Stimulated activated memory B cell treated with anti-CD40 and anti-IgM and Interleukin-4, amounts not matched to agents 10 μg/mL and 1 μg/mL and 100 μg/mL, for 72 hours (primary cell): ENCODE data around the gene IER3.

ENCODE experiments used
- ATAC-seq: fragments of 150-1000 bp; cut with Tn5 transposase; 2 replicates; pipeline ENCODE4 v1.10.0; 2021
- H3K27ac Mint-ChIP-seq: one replicate; pipeline ENCODE4 v1.8.0; 2022; ENCODE audit warnings: mild to moderate bottlenecking, mixed read lengths
- H3K27me3 Mint-ChIP-seq: one replicate; pipeline ENCODE4 v1.8.0; 2022; ENCODE audit warnings: mixed read lengths
- H3K36me3 Mint-ChIP-seq: one replicate; pipeline ENCODE4 v1.8.0; 2022; ENCODE audit warnings: mixed read lengths
- H3K4me1 Mint-ChIP-seq: one replicate; pipeline ENCODE4 v1.8.0; 2022; ENCODE audit warnings: mixed read lengths
- H3K4me3 Mint-ChIP-seq: one replicate; pipeline ENCODE4 v1.8.0; 2022; ENCODE audit warnings: mild to moderate bottlenecking, moderate library complexity, mixed read lengths
- H3K9me3 Mint-ChIP-seq: one replicate; pipeline ENCODE4 v1.8.0; 2022; ENCODE audit warnings: mixed read lengths

Gene IER3

DNA sequence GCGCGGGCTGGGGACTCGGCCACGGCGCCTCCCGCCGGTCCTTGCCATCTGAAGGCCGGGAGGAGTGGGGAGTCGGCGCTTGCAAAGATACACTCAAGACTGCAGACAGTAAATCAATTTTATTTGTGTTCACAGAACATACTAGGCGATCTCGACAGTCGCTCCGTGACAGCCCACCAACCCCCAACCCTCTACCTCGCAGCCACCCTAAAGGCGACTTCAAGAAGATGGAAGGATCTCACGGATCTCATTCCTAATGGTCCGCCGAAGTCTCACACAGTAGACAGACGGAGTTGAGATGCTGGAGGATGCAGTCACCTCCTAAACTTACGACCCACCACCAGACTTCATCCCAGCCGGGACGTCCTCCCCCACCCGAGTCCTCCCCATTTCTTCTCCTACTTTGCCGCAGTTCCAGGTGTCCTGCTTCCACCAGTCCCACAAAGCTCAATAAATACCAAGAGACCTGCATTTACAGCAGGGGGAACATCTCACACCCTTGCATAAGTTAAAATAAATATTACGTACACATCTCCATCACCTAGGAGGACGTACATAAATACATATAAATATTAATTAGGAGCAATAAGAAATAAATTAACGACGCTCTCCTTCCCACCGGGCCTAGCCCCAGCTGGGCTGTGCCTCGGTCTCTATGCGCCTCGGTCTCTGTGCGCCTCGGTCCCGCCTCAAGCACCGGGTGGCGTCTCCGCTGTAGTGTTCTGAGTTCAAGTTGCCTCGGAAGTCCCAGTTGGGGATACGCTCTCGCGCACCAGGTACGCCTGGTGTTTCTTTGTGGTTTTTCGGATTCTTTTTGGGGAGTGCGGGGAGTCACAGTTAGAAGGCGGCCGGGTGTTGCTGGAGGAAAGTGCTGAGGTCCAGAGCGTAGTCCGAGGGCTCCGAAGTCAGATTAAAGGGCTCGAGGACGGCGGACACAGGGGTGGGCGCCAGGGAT lies 971 bp downstream of the IER3 start:
- peak; percentile 42 for ATAC-seq
- Mint-ChIP-seq H3K9me3 (no peaks in the 10 kb centered on the region), H3K4me3 (peak overlapping the region; percentile 90), H3K36me3 (peaks cover 27% of the 10 kb centered on the region), H3K4me1 (peaks cover 33% of the 10 kb centered on the region), H3K27me3 (no peaks in the 10 kb centered on the region), H3K27ac (peak overlapping the region; percentile 83)

DNA sequence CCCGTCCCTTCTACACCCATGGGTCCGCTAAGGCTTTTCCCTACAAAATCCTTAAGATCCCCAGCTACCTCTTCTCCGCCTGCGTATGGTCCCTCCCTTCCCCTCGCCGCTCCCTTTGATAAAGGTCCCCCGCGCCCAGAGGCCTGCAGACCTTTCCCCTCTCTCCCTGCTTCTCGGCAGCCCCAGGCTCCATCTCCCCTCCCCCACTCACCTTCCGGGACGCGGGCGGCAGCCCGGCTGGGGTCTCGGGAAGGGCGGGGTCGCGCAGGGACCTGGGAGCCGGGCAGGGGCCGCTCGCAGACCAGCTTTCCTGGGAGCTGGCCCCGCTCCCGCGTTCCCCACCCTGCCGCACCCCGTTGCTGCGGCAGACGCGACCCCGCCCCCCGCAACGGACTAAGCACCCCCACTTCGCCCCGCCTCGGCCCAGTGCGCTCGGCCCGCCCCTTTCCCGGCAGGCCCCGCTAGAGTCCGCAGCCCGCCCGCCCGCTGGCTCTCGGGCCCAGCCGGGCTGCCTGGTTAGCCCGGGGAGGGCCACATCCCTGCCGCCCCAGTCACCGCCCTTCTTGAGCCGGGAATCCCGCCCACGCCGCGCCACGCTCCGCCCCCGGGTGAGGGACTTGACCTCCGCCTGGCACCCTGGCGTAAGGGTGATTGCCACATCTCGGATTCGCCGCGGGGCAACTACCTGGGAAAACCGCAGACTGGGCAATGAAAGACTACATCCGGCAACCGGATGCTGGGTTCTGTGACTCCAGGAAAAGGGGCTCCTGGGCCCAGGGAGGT lies 1.8 kb downstream of the IER3 start, which contains the start of gene FLOT1:
Gene FLOT1 (minus strand): TSS at position 372 of the 783 bp plus-strand sequence. CDS start 498 bp downstream, outside the sequence.
- no peaks in the 10 kb centered on the region for H3K9me3 Mint-ChIP-seq
- H3K4me1 Mint-ChIP-seq = peaks cover 38% of the 10 kb centered on the region
- H3K36me3 Mint-ChIP-seq = peaks cover 30% of the 10 kb centered on the region
- H3K27me3 Mint-ChIP-seq = no peaks in the 10 kb centered on the region
- peak; percentile 94 for ATAC-seq
- peak within 1 kb of the TSS; percentile 90 for H3K4me3 Mint-ChIP-seq
- peak within 1 kb of the TSS; percentile 83 for H3K27ac Mint-ChIP-seq

DNA sequence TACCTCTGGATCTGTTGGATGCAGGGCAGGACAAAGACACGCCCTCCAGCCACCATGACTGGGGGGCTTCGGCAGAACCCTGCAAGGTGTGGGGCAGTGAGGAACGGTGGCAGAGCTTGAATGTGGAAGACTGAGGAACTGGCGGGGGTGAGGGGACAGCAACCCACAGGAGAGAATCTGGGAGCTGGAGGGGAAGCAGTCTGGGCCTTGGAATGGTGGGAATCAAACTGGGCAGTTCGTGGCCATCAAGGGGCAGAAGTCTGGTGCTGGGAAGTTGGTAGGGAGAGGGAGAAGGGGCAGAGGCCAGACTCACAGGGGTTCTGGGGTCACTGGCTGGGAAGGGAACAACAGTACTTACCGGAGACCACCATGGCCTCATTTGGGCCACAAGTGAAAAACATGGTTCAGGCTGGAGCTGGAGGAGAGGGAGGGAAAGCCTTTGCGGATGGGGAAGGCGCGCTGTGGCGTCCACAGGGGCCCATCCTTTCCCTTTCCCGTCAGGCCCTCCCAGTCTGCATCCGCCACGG lies 2.5 kb downstream of the IER3 start:
- Mint-ChIP-seq H3K9me3 (no peaks in the 10 kb centered on the region), H3K4me1 (peaks cover 45% of the 10 kb centered on the region), H3K36me3 (peaks cover 36% of the 10 kb centered on the region), H3K4me3 (peak overlapping the region; percentile 90), H3K27me3 (no peaks in the 10 kb centered on the region), H3K27ac (peak overlapping the region; percentile 83)
- no peak for ATAC-seq

DNA sequence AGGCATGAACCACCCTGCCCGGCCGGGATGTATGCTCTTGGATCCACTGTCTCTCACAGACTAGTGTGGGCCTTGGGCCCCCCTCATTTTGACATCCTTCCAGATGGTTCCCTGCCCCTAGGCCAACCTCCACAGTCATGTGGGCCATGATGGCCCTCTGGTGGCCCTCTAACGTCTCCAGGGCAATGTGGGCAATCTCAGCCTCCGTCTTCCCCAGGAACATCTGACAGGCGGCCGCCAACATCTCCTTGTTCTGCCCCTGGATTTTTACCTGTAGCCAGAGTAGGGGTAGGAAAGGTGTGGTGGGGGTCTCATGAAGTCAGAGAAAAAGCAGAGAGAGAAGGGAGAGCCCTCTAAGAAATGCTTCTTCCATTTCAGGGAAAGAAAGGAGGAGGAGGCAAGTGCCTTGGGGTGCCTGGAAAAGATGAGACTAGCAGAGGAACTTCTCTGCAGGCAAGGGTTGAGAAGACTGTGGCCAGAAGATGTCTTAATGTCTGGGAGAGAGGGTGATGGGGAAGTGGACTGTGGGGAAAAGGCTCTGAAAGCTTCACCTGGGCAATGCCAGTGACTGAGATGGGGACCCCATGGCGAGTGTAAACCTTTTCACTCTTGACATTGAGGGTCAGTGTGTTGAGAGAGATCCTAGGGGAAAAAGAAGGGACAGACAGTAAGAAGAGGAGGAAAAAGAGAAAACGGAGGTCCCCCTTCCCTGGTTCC lies 3.1 kb downstream of the IER3 start:
- peak overlapping the region; percentile 90 for H3K4me3 Mint-ChIP-seq
- H3K9me3 Mint-ChIP-seq = no peaks in the 10 kb centered on the region
- no peak for ATAC-seq
- no peaks in the 10 kb centered on the region for H3K27me3 Mint-ChIP-seq
- H3K27ac Mint-ChIP-seq = peak overlapping the region; percentile 83
- H3K36me3 Mint-ChIP-seq = peaks cover 41% of the 10 kb centered on the region
- peaks cover 51% of the 10 kb centered on the region for H3K4me1 Mint-ChIP-seq

DNA sequence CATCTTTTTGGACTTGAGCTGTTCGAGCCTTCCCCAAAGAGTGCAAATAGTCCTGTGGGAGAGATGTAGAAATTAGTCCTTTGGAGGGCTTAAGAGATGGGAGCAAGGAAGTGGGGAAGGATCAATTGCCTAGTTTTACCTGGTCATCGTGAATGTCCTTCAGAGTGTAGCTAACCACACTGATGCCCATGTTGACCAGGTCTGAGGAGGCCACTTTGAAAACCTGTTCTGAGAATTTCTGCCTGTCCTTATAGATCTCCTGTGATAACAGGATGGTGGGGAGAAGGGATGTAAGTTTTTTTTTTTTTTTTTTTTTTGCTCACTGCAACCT lies 3.8 kb downstream of the IER3 start:
- Mint-ChIP-seq H3K9me3 (no peaks in the 10 kb centered on the region), H3K4me3 (no peak overlapping the region), H3K27ac (peak overlapping the region; percentile 40), H3K36me3 (peaks cover 46% of the 10 kb centered on the region), H3K4me1 (peaks cover 58% of the 10 kb centered on the region), H3K27me3 (no peaks in the 10 kb centered on the region)
- no peak for ATAC-seq

DNA sequence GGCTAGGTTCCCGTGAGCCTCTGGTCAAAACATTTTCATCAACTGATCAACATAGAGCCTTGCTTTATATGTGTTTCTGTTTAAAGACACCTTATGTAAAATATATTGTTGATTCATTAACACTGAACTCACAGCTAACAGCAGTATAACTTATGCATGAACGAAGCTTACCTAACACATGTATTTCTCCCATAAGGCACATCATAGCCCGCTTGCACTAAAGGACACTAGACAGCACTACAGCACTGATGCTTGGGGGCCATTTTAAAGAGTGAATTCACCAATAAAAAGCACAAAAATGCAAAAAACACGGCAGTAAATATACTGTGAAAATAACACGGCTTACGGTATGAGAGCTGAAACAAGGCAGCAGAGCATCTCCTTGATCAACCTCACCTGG lies 5.8 kb downstream of the IER3 start:
- no peak overlapping the region for H3K27ac Mint-ChIP-seq
- no peak overlapping the region for H3K4me3 Mint-ChIP-seq
- H3K4me1 Mint-ChIP-seq = peaks cover 55% of the 10 kb centered on the region
- no peaks in the 10 kb centered on the region for H3K9me3 Mint-ChIP-seq
- peaks cover 46% of the 10 kb centered on the region for H3K36me3 Mint-ChIP-seq
- ATAC-seq = no peak
- no peaks in the 10 kb centered on the region for H3K27me3 Mint-ChIP-seq

DNA sequence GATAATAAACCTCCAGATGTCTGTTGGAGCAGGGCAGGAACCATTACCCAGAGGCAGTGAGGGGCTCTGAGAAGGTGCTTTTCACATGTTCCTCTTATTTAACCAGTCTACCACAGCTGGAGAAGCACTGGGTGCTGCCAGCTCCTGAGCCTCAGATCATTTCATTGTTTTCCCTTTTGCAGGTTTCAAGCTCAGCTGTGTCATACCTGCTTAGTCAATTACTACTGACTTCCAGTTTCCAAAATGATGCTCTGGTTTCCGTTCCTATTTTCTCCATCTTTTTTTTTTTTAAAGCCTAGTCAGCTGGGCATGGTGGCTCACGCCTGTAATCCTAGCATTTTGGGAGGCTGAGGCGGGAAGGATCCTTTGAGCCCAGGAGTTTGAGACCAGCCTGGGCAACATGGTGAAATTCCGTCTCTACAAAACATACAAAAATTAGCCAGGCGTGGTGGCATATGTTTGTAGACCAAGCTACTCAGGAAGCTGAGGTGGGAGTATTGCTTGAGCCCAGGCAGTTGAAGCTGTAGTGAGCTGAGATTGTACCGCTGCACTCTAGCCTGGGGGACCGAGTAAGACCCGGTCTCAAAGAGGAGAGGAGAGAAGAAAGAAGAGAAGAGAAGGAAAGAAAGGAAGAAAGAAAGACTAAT lies 8.6 kb downstream of the IER3 start:
- no peaks in the 10 kb centered on the region for H3K9me3 Mint-ChIP-seq
- ATAC-seq = peak; percentile 83
- H3K36me3 Mint-ChIP-seq = peaks cover 39% of the 10 kb centered on the region
- peak overlapping the region; percentile 33 for H3K4me3 Mint-ChIP-seq
- peak overlapping the region; percentile 82 for H3K27ac Mint-ChIP-seq
- H3K4me1 Mint-ChIP-seq = peaks cover 39% of the 10 kb centered on the region
- no peaks in the 10 kb centered on the region for H3K27me3 Mint-ChIP-seq

DNA sequence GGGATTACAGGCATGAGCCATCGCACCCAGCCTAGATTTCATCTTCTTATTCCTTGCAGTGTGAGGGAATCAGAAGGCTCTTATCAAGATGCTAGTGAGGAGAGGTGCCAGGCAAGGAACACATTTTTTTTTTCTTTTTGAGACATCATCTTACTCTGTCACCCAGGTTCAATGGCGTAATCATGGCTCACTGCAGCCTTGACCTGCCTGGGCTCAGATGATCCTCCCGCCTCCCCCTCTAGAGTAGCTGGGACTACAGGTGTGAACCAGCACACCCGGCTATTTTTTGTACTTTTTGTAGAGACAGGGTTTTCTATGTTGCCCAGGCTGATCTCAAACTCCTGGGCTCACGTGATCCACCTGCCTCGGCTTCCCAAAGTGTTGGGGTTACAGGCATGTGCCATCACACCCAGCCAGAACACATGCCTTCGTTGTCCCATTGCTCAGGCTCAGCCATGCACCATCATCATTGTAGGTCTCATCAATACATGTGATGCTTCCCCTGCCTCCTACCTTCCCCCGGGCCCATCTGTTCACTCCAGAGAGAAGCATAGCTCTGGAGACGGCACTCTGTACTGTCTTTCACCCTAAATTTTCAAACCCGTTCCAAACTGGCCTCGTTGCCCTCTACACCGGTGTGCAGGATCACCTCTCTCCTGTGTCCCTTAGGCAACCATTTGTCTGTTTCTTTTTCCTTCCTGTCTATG lies 12.0 kb downstream of the IER3 start:
- Mint-ChIP-seq H3K9me3 (no peaks in the 10 kb centered on the region), H3K4me1 (peaks cover 40% of the 10 kb centered on the region), H3K27me3 (no peaks in the 10 kb centered on the region), H3K4me3 (no peak overlapping the region), H3K27ac (no peak overlapping the region), H3K36me3 (peaks cover 43% of the 10 kb centered on the region)
- ATAC-seq = no peak

DNA sequence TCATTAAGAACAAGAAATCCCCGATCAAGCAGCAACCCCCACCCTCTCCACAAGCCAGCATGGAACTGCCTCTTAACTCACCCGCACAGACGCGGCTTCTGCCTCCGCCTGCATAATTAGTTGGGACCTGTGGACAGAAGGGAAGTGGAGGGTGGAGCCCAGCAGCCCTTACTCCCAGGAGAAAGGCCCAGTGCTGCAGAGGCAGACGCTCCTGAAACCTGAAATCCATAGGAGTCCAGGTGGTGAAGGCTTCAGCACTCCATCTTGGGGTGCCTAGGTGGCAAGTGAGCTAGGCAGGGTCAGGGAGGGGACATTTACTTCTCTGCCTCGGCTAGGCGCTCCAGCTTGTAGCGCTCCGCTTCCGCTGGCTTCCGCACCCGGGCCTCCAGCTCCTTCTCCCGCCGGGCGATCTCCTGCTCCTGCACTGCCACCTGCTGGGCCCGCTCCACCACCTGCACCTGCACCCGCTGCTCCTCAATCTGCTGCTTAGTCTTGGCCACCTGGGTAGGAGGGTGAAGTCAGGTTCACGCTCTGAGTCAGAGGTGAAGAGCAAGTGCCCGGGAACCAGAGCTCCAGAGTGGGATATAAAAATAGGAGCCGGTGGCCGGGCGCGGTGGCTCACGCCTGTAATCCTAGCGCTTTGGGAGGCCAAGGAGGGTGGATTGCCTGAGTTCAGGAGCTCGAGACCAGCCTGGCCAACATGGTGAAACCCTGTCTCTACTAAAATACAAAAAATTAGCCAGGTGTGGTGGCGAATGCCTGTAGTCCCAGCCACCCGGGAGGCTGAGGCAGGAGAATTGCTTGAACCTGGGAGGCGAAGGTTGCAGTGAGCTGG lies 13.5 kb downstream of the IER3 start:
- Mint-ChIP-seq H3K9me3 (no peaks in the 10 kb centered on the region), H3K27ac (peak overlapping the region; percentile 53), H3K27me3 (no peaks in the 10 kb centered on the region), H3K4me3 (peak overlapping the region; percentile 1), H3K36me3 (peaks cover 35% of the 10 kb centered on the region), H3K4me1 (peaks cover 25% of the 10 kb centered on the region)
- peak; percentile 91 for ATAC-seq

DNA sequence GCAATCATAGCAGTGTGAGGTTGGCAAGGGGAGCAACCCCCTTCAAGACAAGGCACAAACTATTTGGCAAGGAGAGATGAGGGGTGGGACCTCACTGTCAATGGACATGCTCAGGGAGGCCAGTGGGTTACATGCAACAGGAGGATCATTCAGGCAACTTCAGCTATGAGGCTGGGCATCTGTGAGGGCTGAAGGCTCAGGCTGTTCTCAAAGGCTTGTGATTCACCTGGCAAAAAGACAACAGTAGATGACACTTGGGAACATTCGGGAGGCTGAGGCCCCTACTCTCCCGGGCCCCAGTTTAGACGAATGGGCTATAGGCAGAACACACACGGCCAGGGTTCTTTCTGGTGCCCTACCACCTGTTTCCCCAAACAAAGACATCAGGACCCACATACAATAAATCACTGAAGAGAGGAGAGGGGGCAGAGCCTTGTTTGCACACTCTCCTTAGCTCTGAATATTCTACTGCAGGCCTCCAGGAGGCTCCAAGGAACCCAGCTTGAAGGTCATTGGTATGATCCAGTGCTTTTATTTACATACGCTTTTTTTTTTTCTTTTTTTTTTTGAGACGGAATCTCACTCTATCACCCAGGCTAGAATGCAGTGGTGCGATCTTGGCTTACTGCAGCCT lies 16.3 kb downstream of the IER3 start:
- Mint-ChIP-seq H3K36me3 (peaks cover 52% of the 10 kb centered on the region), H3K27ac (peak overlapping the region; percentile 62), H3K27me3 (no peaks in the 10 kb centered on the region), H3K4me3 (no peak overlapping the region), H3K9me3 (no peaks in the 10 kb centered on the region), H3K4me1 (peaks cover 38% of the 10 kb centered on the region)
- ATAC-seq = no peak

DNA sequence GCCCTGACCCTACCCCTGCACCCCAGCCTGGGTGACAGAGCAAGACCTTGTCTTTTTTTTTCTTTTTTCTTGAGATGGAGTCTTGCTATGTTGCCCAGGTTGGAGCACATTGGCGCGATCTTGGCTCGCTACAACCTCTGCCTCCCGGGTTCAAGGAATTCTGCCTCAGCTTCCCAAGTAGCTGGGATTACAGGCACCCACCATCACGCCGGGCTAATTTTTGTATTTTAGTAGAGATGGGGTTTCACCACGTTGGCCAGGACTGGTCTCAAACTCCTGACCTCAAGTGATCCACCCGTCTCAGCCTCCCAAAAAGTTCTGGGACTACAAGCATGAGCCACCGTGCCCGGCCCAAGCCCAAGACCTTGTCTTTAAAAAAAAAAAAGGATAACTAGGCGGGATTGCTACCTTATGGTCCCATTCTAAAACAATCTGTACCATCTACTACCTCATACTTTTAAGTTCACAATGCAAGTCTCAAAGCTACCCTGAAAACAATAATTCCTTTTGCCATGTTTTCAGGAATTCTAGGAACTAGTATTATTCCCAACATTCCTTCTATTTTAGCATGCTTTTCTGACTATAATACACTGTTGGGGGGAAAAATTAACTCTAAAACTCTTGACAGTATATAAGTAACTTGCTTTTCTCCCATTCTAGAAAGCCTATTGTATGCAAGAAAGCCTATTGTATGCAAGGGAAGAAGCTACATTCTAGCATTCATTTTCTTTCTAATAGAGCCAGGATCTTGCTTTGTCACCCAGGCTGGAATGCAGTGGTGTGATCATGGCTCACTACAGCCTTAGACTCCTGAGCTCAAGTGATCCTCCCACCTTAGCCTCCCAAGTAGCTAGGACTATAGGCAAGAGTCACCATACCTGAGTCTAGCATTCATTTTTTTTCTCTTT lies 17.6 kb downstream of the IER3 start:
- H3K36me3 Mint-ChIP-seq = peaks cover 56% of the 10 kb centered on the region
- no peak overlapping the region for H3K27ac Mint-ChIP-seq
- no peak overlapping the region for H3K4me3 Mint-ChIP-seq
- peaks cover 51% of the 10 kb centered on the region for H3K4me1 Mint-ChIP-seq
- H3K27me3 Mint-ChIP-seq = no peaks in the 10 kb centered on the region
- ATAC-seq = no peak
- no peaks in the 10 kb centered on the region for H3K9me3 Mint-ChIP-seq

DNA sequence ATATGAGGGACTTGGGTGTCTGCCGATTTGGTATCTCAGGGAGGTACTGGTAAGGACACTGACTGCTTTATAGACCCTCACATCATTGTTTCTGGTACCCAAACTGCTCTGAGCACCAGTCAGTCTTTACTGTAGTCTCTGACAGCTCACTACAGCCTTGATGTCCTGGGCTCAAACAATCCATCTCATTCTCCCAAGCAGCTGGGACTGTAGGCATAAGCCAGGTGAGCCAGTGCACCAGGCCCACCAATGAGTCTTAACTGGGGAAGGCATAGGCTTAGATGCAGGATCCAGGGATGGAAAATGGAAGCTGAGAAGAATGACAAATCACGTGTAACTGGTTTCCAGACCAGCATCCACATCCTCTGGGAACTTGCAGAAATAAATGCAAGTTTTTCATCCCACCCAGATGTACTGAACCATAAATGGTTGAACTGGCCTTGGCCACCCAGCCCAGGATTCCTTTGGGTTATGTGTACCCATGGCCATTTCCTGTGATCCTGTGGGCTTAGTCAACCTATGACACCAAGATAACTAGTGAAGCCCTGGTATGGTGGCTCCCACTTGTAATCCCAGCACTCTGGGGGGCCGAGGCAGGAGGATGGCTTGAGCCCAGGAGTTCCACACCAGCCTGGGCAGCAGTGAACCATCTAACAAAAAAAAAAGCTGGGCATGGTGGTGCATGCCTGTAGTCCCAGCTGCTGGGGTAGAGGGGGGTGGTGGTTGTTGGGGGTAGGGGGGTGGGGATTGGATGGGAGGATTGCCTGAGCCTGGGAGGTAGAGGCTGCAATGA lies 18.4 kb downstream of the IER3 start:
- peaks cover 50% of the 10 kb centered on the region for H3K4me1 Mint-ChIP-seq

More for the DNA sequence above, 18.4 kb downstream of the IER3 start:
- H3K9me3 Mint-ChIP-seq = no peaks in the 10 kb centered on the region
- H3K27me3 Mint-ChIP-seq = no peaks in the 10 kb centered on the region
- peak overlapping the region; percentile 3 for H3K27ac Mint-ChIP-seq
- H3K4me3 Mint-ChIP-seq = no peak overlapping the region
- peaks cover 61% of the 10 kb centered on the region for H3K36me3 Mint-ChIP-seq
- no peak for ATAC-seq
